Loucy (cell line): ENCODE data around the gene DUSP23.

Experiments used
- H2AFZ ChIP-seq: fragments of 200-600 bp; sonication (generic); 2 replicates; pipeline ENCODE4 v1.6.0; 2016; ENCODE audit warnings: antibody characterized with exemption, mild to moderate bottlenecking, low read length, moderate library complexity
- H3F3A ChIP-seq: fragments of 200-600 bp; 2 replicates; pipeline ENCODE4 v1.6.0; 2016; ENCODE audit warnings: antibody characterized with exemption, low read depth, mild to moderate bottlenecking
- H3K27me3 ChIP-seq: fragments of 200-600 bp; sonication (generic); 2 replicates; pipeline ENCODE4 v1.6.1; 2014; ENCODE audit warnings: low read length, mild to moderate bottlenecking; ENCODE audit not compliant: insufficient read depth, poor library complexity, severe bottlenecking
- H3K36me3 ChIP-seq: fragments of 200-600 bp; sonication (generic); 2 replicates; pipeline ENCODE4 v1.6.1; 2016; ENCODE audit warnings: low read length; ENCODE audit not compliant: insufficient read depth
- H3K4me1 ChIP-seq: fragments of 200-600 bp; sonication (generic); 2 replicates; pipeline ENCODE4 v1.5.1; 2014; ENCODE audit warnings: low read length, mild to moderate bottlenecking; ENCODE audit not compliant: insufficient read depth, poor library complexity, severe bottlenecking
- H3K4me2 ChIP-seq: fragments of 200-600 bp; sonication (generic); 2 replicates; pipeline ENCODE4 v1.6.0; 2014; ENCODE audit warnings: antibody characterized with exemption, low read length, low read depth, mild to moderate bottlenecking; ENCODE audit not compliant: poor library complexity, severe bottlenecking
- H3K4me3 ChIP-seq: fragments of 200-600 bp; sonication (generic); 2 replicates; pipeline ENCODE4 v1.5.1; 2014; ENCODE audit warnings: low read length, mild to moderate bottlenecking, mixed read lengths; ENCODE audit not compliant: poor library complexity, severe bottlenecking
- H3K79me2 ChIP-seq: fragments of 200-600 bp; sonication (generic); 2 replicates; pipeline ENCODE4 v1.6.1; 2014; ENCODE audit warnings: low read length; ENCODE audit not compliant: insufficient read depth
- H3K9ac ChIP-seq: fragments of 200-600 bp; sonication (generic); 2 replicates; pipeline ENCODE4 v1.6.0; 2014; ENCODE audit warnings: mild to moderate bottlenecking, low read depth, low read length, moderate library complexity; ENCODE audit not compliant: poor library complexity, severe bottlenecking
- H3K9me2 ChIP-seq: fragments of 200-600 bp; sonication (generic); replicated peaks from 2 replicates; pipeline ENCODE4 v1.6.1; 2016; ENCODE audit warnings: low read depth, low read length, mixed read lengths
- H3K9me3 ChIP-seq: fragments of 200-600 bp; sonication (generic); 2 replicates; pipeline ENCODE4 v1.6.1; 2014; ENCODE audit warnings: mild to moderate bottlenecking, antibody characterized with exemption, low read length, low read depth; ENCODE audit not compliant: insufficient read depth
- H4K20me1 ChIP-seq: fragments of 200-600 bp; sonication (generic); 2 replicates; pipeline ENCODE4 v1.6.0; 2014; ENCODE audit warnings: antibody characterized with exemption, low read length, mild to moderate bottlenecking; ENCODE audit not compliant: insufficient read depth, poor library complexity, severe bottlenecking
- EZH2phosphoT487 ChIP-seq: fragments of 200-600 bp; IDR thresholded peaks from 2 replicates; pipeline ENCODE4 v1.6.1; 2018; ENCODE audit warnings: antibody characterized with exemption, mild to moderate bottlenecking, moderate library complexity, borderline replicate concordance
- TF ChIP-seq, protein P1 (sequence below): fragments of 200-600 bp; sonication (generic); conservative IDR thresholded peaks from 2 replicates; pipeline ENCODE4 v1.5.1; 2014; ENCODE audit warnings: mild to moderate bottlenecking, antibody characterized with exemption, low read length

The DUSP23 gene

GRCh38 chr1:159786966-159787365, 6.2 kb downstream of the DUSP23 start:
- Histone ChIP-seq H3K9ac (no peak overlapping the region), H3K9me3 (no peaks in the 10 kb centered on the region), H3F3A (no peaks in the 10 kb centered on the region), H4K20me1 (no peaks in the 10 kb centered on the region), H3K36me3 (no peaks in the 10 kb centered on the region), H3K4me2 (no peak overlapping the region), H3K4me1 (no peaks in the 10 kb centered on the region), H3K4me3 (no peak overlapping the region), H3K79me2 (no peaks in the 10 kb centered on the region), H3K27me3 (no peaks in the 10 kb centered on the region), H2AFZ (no peak overlapping the region), H3K9me2 (no peaks in the 10 kb centered on the region)
- TF ChIP-seq, protein P1, sequence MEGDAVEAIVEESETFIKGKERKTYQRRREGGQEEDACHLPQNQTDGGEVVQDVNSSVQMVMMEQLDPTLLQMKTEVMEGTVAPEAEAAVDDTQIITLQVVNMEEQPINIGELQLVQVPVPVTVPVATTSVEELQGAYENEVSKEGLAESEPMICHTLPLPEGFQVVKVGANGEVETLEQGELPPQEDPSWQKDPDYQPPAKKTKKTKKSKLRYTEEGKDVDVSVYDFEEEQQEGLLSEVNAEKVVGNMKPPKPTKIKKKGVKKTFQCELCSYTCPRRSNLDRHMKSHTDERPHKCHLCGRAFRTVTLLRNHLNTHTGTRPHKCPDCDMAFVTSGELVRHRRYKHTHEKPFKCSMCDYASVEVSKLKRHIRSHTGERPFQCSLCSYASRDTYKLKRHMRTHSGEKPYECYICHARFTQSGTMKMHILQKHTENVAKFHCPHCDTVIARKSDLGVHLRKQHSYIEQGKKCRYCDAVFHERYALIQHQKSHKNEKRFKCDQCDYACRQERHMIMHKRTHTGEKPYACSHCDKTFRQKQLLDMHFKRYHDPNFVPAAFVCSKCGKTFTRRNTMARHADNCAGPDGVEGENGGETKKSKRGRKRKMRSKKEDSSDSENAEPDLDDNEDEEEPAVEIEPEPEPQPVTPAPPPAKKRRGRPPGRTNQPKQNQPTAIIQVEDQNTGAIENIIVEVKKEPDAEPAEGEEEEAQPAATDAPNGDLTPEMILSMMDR = no peak
- no peak for TF ChIP-seq EZH2phosphoT487

DNA sequence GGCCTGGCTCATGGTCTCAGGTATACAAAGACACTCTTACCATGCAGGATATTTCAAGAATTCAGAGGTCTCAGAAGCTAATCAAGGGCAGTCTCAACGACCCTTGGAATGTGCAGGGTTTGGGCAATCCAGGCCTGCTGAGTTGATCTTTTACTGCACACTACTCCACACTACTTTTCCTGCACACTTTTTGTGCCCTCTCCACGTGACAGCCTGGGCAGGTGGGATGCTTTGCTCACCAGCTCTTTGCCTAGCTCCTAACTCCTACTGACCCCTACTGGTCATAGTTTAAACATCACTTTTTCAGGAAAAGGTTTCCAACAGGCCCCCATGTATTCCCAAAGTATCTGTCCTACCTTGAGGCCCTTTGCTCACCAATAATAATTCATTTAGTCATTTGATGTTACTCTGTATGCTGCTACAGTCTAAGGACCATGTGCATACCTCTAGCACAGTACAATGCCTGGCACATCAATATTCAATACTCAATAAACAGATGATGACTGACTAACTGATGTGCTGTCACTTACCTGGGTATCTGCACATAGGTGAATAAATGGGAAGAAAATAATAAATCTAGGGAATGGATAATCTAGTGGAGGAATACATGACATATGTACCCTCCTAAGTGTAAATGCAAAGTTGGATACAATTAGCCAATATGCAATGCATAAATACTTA, 9.6 kb downstream of the DUSP23 start:
- H3F3A ChIP-seq = no peaks in the 10 kb centered on the region
- TF ChIP-seq EZH2phosphoT487 = no peak
- TF ChIP-seq, protein P1 = peak; percentile 85
- no peak overlapping the region for H3K4me3 ChIP-seq
- no peak overlapping the region for H2AFZ ChIP-seq
- H3K79me2 ChIP-seq = no peaks in the 10 kb centered on the region
- H3K9ac ChIP-seq = no peak overlapping the region
- no peaks in the 10 kb centered on the region for H3K4me1 ChIP-seq
- H3K9me3 ChIP-seq = no peaks in the 10 kb centered on the region
- H4K20me1 ChIP-seq = no peaks in the 10 kb centered on the region
- H3K4me2 ChIP-seq = no peak overlapping the region
- H3K36me3 ChIP-seq = no peaks in the 10 kb centered on the region
- H3K27me3 ChIP-seq = no peaks in the 10 kb centered on the region
- no peaks in the 10 kb centered on the region for H3K9me2 ChIP-seq

GRCh38 chr1:159791031-159791430, 10.3 kb downstream of the DUSP23 start:
- Histone ChIP-seq H3K36me3 (no peaks in the 10 kb centered on the region), H3K79me2 (no peaks in the 10 kb centered on the region), H4K20me1 (no peaks in the 10 kb centered on the region), H3F3A (no peaks in the 10 kb centered on the region), H3K4me3 (no peak overlapping the region), H3K27me3 (no peaks in the 10 kb centered on the region), H3K4me1 (no peaks in the 10 kb centered on the region), H3K9ac (no peak overlapping the region), H3K9me2 (no peaks in the 10 kb centered on the region), H3K4me2 (no peak overlapping the region), H3K9me3 (no peaks in the 10 kb centered on the region), H2AFZ (no peak overlapping the region)
- TF ChIP-seq EZH2phosphoT487 = no peak
- TF ChIP-seq, protein P1 = no peak
